ENCODE measurements around the gene ANKS1A.

DNA sequence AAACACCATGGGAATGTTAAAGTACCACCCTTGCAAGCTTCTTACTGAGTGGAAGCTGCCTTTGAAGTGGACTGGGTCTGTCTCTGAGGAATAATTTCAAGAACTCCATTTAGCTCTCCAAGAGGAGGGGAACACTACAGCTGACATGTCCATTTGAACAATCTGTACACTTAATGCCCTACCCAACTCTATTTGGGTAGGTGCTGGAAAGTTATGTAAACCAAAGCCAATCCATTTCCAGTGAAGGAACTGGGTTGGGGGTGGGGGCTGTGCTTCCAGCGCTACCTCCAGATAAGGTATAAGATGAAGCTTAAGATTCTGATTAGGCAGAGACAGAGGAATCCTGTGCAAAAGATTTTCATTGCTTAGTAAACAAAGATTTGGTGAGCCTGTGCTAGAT, 130.1 kb downstream of the ANKS1A start:
- TF ChIP-seq, protein P1, sequence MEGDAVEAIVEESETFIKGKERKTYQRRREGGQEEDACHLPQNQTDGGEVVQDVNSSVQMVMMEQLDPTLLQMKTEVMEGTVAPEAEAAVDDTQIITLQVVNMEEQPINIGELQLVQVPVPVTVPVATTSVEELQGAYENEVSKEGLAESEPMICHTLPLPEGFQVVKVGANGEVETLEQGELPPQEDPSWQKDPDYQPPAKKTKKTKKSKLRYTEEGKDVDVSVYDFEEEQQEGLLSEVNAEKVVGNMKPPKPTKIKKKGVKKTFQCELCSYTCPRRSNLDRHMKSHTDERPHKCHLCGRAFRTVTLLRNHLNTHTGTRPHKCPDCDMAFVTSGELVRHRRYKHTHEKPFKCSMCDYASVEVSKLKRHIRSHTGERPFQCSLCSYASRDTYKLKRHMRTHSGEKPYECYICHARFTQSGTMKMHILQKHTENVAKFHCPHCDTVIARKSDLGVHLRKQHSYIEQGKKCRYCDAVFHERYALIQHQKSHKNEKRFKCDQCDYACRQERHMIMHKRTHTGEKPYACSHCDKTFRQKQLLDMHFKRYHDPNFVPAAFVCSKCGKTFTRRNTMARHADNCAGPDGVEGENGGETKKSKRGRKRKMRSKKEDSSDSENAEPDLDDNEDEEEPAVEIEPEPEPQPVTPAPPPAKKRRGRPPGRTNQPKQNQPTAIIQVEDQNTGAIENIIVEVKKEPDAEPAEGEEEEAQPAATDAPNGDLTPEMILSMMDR (conservative IDR thresholded peaks at IDR 0.05; ENCODE audit: low read depth, low read length): no peak
- TF ChIP-seq RFX5 (IDR thresholded peaks at IDR 0.05; ENCODE audit: low read depth, low read length): no peak
- no peak for TF ChIP-seq CHD1 (IDR thresholded peaks at IDR 0.05; ENCODE audit: low read depth, low read length)
- no peak for TF ChIP-seq POLR2A (IDR thresholded peaks at IDR 0.05; ENCODE audit: low read depth, low read length)
- no peak for TF ChIP-seq FOS (IDR thresholded peaks at IDR 0.05; ENCODE audit: low read depth, low read length)
- TF ChIP-seq CEBPB (IDR thresholded peaks at IDR 0.05; ENCODE audit: low read depth, low read length): no peak
- TF ChIP-seq RAD21 (IDR thresholded peaks at IDR 0.05; ENCODE audit: low read length): no peak
- TF ChIP-seq RCOR1 (IDR thresholded peaks at IDR 0.05; ENCODE audit: insufficient replicate concordance, low read length): no peak
- TF ChIP-seq, protein P2, sequence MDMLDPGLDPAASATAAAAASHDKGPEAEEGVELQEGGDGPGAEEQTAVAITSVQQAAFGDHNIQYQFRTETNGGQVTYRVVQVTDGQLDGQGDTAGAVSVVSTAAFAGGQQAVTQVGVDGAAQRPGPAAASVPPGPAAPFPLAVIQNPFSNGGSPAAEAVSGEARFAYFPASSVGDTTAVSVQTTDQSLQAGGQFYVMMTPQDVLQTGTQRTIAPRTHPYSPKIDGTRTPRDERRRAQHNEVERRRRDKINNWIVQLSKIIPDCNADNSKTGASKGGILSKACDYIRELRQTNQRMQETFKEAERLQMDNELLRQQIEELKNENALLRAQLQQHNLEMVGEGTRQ (IDR thresholded peaks at IDR 0.05; ENCODE audit: low read depth, low read length): no peak

Measured in IMR-90 (cell line).